Keratinocyte (primary cell): ENCODE results near the gene EBF4. TPM values are rescaled to one million over a fixed set of nuclear protein-coding genes. Genes with fewer than 3 reads are reported as not detected.
A peak's percentile ranks its signal among the peaks of the same experiment; 100 is the strongest.

Experiments
- DNase-seq: peaks from one replicate; pipeline ENCODE4 v3.0.0-alpha.2; 2011; ENCODE audit warnings: low read depth, missing footprints, low spot score
- FAIRE-seq: peaks from 2 replicates; lab custom pipeline; 2011; peaks lifted over from hg19 to GRCh38; lab: Jason Lieb, UNC
- H2AFZ ChIP-seq: 2 replicates; pipeline ENCODE4 v1.6.0; 2012; ENCODE audit warnings: low read length, control low read depth, inconsistent platforms; ENCODE audit not compliant: control insufficient read depth
- H3K27ac ChIP-seq: 2 replicates; pipeline ENCODE4 v1.5.1; 2011; ENCODE audit warnings: low read length; ENCODE audit not compliant: control insufficient read depth, insufficient read depth
- H3K27me3 ChIP-seq: 3 replicates; pipeline ENCODE4 v1.6.0; 2011; ENCODE audit warnings: low read length; ENCODE audit not compliant: control insufficient read depth, insufficient read depth; ENCODE audit errors: extremely low read depth
- H3K36me3 ChIP-seq, 2 experiments: 2 replicates in 1 of 2; 3 replicates in 1 of 2; pipeline ENCODE4 v1.5.1; 2011; ENCODE audit warnings: low read length in 2 of 2, mild to moderate bottlenecking in 1 of 2; ENCODE audit not compliant: control insufficient read depth in 2 of 2, insufficient read depth in 2 of 2; ENCODE audit errors: extremely low read depth in 1 of 2
- H3K4me1 ChIP-seq: 3 replicates; pipeline ENCODE4 v1.5.1; 2011; ENCODE audit warnings: low read length; ENCODE audit not compliant: control insufficient read depth, insufficient read depth; ENCODE audit errors: extremely low read depth
- H3K4me2 ChIP-seq: 3 replicates; pipeline ENCODE4 v1.6.0; 2011; ENCODE audit warnings: low read depth, low read length; ENCODE audit not compliant: control insufficient read depth, insufficient read depth; ENCODE audit errors: extremely low read depth
- H3K4me3 ChIP-seq, 3 experiments: fragments of 200-600 bp in 1 of 3; sonication (generic) in 1 of 3; 2 replicates in 2 of 3; 3 replicates in 1 of 3; pipeline ENCODE4 v1.5.1; 2011 to 2016; ENCODE audit warnings: low read length in 3 of 3, mild to moderate bottlenecking in 3 of 3, control low read depth in 2 of 3, inconsistent platforms in 1 of 3, low read depth in 1 of 3, mixed read lengths in 1 of 3, mixed run types in 1 of 3, moderate library complexity in 1 of 3; ENCODE audit not compliant: control insufficient read depth in 2 of 3, insufficient read depth in 2 of 3; ENCODE audit errors: extremely low read depth in 1 of 3
- H3K79me2 ChIP-seq: 2 replicates; pipeline ENCODE4 v1.6.0; 2012; ENCODE audit warnings: low read length; ENCODE audit not compliant: control insufficient read depth, insufficient read depth
- H3K9ac ChIP-seq: 3 replicates; pipeline ENCODE4 v1.6.0; 2011; ENCODE audit warnings: low read length; ENCODE audit not compliant: control insufficient read depth, insufficient read depth; ENCODE audit errors: extremely low read depth
- H3K9me1 ChIP-seq: 3 replicates; pipeline ENCODE4 v1.6.0; 2011; ENCODE audit warnings: low read length; ENCODE audit not compliant: control insufficient read depth, insufficient read depth; ENCODE audit errors: extremely low read depth
- H3K9me3 ChIP-seq: 2 replicates; pipeline ENCODE4 v1.5.1; 2012; ENCODE audit warnings: low read depth, low read length; ENCODE audit not compliant: control insufficient read depth
- H4K20me1 ChIP-seq: 3 replicates; pipeline ENCODE4 v1.6.0; 2011; ENCODE audit warnings: low read length; ENCODE audit not compliant: control insufficient read depth, insufficient read depth; ENCODE audit errors: extremely low read depth
- EZH2 ChIP-seq: IDR thresholded peaks from one replicate; pipeline ENCODE4 v1.6.1; 2012; ENCODE audit warnings: inconsistent platforms, mild to moderate bottlenecking, low read length, moderate library complexity
- dilution Hi-C: fragments of 300-500 bp; cut with MboI; formaldehyde crosslinking; loops from one replicate; pipeline ENCODE4 v1.7.0; 2020; ENCODE audit warnings: low sequenced_read_pairs; ENCODE audit not compliant: extremely low pct_ligation_motif_present
- polyA plus RNA-seq, 5 experiments: library from polyadenylated mRNA; depleted of rRNA in 3 of 5; stranded (reverse) in 3 of 5; stranded (forward) in 1 of 5; unstranded in 1 of 5; fragments of >200 nt; gene quantifications; 1 replicate in 1 of 5; 2 replicates in 3 of 5; 3 replicates in 1 of 5; pipeline versions ENCODE4 v1.2.1 to v1.2.3, GENCODE V29; 2011 to 2012; ENCODE audit warnings: missing spikeins in 2 of 5, low read depth in 1 of 5, low replicate concordance in 1 of 5
- TF ChIP-seq, protein P1 (sequence below), 3 experiments: IDR thresholded peaks in 1 of 3; conservative IDR thresholded peaks in 1 of 3; optimal IDR thresholded peaks in 1 of 3; 2 replicates in 2 of 3; 3 replicates in 1 of 3; pipeline versions ENCODE3 to v1.5.1; 2011; ENCODE audit warnings: low read length in 3 of 3, mild to moderate bottlenecking in 3 of 3, moderate library complexity in 2 of 3, control low read depth in 1 of 3, inconsistent platforms in 1 of 3; ENCODE audit not compliant: insufficient read depth in 2 of 3; ENCODE audit errors: extremely low read depth in 1 of 3

EBF4 gene
- polyA plus RNA-seq, 1 donor (not counting 4 experiments of a cell fraction or from before 2014, with no cell fraction given), result not detected

DNA sequence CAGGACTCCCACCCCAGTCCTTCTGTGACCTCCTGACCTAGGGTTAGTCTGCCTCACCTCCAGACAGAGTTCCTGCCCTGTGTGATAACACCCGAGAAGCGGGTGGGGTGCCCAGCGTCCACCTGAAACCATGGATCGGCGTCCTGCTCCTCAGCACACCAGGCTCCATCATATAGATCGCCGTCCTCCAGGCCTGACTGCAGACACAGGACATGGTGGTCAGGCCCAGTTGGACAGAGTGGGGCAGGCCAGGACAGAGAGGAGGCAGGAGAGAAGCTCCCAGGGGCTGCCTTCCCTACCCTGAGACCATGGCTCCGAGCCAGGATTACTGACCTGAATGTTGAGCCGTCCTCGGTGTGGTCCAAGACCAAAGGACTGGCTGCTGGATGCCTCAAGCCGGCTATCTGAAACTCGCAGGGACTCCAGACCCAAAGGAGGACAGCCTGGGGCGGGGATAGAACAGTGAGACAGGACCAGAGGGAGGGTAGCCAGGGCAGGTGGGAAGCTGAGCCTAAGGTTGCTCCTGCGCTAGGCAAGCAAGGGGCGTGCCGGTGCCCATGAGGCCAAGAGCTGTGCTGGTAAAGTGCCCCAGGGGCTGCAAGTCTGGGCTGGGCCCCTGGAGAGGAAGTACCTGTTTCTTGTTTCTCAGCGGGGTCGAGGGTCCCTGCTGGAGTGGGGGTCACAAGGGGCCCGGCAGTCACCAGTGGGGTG lies 105.7 kb downstream of the EBF4 start:
- H2AFZ ChIP-seq, result no peak overlapping the region

DNA sequence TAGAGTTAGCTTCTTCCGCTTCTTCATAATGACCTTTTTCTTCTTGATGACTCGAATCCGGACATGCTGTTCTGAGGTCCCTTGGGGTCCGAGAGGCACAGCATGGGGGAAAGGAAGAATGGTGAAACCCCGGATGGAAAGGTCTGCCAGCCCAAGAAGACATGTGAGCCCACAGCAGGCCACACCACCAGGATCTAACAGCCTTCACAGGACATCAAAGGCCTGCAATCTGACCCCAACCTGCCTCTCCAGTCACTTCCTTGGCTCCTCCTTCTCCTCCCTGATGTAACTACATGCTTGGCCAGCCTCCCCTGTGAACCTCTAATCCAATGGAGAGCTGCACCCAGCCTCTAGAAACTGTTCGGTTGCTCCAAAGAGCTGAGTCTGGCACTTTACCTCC lies 106.2 kb downstream of the EBF4 start:
- Histone ChIP-seq H3K9me1 (no peaks in the 10 kb centered on the region), H3K27ac (no peak overlapping the region), H3K36me3 (no peaks in the 10 kb centered on the region), H3K27me3 (peaks cover 75% of the 10 kb centered on the region), H3K9ac (no peak overlapping the region), H3K9me3 (peaks cover 2% of the 10 kb centered on the region), H3K4me1 (peaks cover 2% of the 10 kb centered on the region), H2AFZ (no peak overlapping the region), H4K20me1 (no peaks in the 10 kb centered on the region), H3K4me2 (no peak overlapping the region), H3K4me3 (no peak overlapping the region), H3K79me2 (no peaks in the 10 kb centered on the region)
- dilution Hi-C loops, result no loop called here
- TF ChIP-seq, protein P1, sequence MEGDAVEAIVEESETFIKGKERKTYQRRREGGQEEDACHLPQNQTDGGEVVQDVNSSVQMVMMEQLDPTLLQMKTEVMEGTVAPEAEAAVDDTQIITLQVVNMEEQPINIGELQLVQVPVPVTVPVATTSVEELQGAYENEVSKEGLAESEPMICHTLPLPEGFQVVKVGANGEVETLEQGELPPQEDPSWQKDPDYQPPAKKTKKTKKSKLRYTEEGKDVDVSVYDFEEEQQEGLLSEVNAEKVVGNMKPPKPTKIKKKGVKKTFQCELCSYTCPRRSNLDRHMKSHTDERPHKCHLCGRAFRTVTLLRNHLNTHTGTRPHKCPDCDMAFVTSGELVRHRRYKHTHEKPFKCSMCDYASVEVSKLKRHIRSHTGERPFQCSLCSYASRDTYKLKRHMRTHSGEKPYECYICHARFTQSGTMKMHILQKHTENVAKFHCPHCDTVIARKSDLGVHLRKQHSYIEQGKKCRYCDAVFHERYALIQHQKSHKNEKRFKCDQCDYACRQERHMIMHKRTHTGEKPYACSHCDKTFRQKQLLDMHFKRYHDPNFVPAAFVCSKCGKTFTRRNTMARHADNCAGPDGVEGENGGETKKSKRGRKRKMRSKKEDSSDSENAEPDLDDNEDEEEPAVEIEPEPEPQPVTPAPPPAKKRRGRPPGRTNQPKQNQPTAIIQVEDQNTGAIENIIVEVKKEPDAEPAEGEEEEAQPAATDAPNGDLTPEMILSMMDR (optimal IDR thresholded peaks at IDR 0.05 in 1 of 3, IDR thresholded peaks at IDR 0.05 in 1 of 3, conservative IDR thresholded peaks at IDR 0.05 in 1 of 3; ENCODE audit: extremely low read depth in 1 of 3, insufficient read depth in 2 of 3, low read length in 3 of 3), result no peak
- no peak for TF ChIP-seq EZH2
- no peak for FAIRE-seq
- DNase-seq, result no peak

More for the DNA sequence above, 105.7 kb downstream of the EBF4 start:
- H3K9me3 ChIP-seq, result peaks cover 2% of the 10 kb centered on the region
- no peak overlapping the region for H3K27ac ChIP-seq
- DNase-seq (no peak), FAIRE-seq (no peak)
- no peak overlapping the region for H3K9ac ChIP-seq
- H3K4me3 ChIP-seq, result no peak overlapping the region
- no peaks in the 10 kb centered on the region for H3K36me3 ChIP-seq
- no peaks in the 10 kb centered on the region for H4K20me1 ChIP-seq
- no peak overlapping the region for H3K4me2 ChIP-seq
- no peaks in the 10 kb centered on the region for H3K79me2 ChIP-seq
- peaks cover 2% of the 10 kb centered on the region for H3K4me1 ChIP-seq
- dilution Hi-C loops, result no loop called here
- TF ChIP-seq, protein P1 (optimal IDR thresholded peaks at IDR 0.05 in 1 of 3, IDR thresholded peaks at IDR 0.05 in 1 of 3, conservative IDR thresholded peaks at IDR 0.05 in 1 of 3; ENCODE audit: extremely low read depth in 1 of 3, insufficient read depth in 2 of 3, low read length in 3 of 3), result no peak
- peak; percentile 18 for TF ChIP-seq EZH2
- H3K9me1 ChIP-seq, result no peaks in the 10 kb centered on the region
- H3K27me3 ChIP-seq, result peaks cover 75% of the 10 kb centered on the region
